Mesenchymal stem cell (in vitro differentiated cells and primary cell): ENCODE results near the gene SOX6.
A peak's percentile ranks its signal among the peaks of the same experiment; 100 is the strongest.

Experiments used
- DNase-seq: peaks from one replicate; pipeline ENCODE4 v3.0.0-alpha.2; 2013
- H2AFZ ChIP-seq: one replicate; pipeline ENCODE4 v1.6.1; 2013; ENCODE audit warnings: low read depth, mild to moderate bottlenecking, control low read depth, inconsistent platforms, low read length, moderate library complexity
- H2AK5ac ChIP-seq: 2 replicates; pipeline ENCODE4 v1.6.1; 2013; ENCODE audit warnings: low read length, moderate library complexity, mild to moderate bottlenecking, inconsistent platforms; ENCODE audit not compliant: severe bottlenecking
- H2BK120ac ChIP-seq: one replicate; pipeline ENCODE4 v1.6.1; 2013; ENCODE audit warnings: low read depth, mild to moderate bottlenecking, inconsistent platforms, low read length, moderate library complexity
- H2BK12ac ChIP-seq, 2 experiments: one replicate each; pipeline ENCODE4 v1.6.1; 2013; ENCODE audit warnings: inconsistent platforms in 2 of 2, low read length in 2 of 2, mild to moderate bottlenecking in 2 of 2, moderate library complexity in 2 of 2, control low read depth in 1 of 2
- H2BK15ac ChIP-seq: one replicate; pipeline ENCODE4 v1.6.1; 2013; ENCODE audit warnings: mild to moderate bottlenecking, low read depth, inconsistent platforms; ENCODE audit not compliant: poor library complexity, severe bottlenecking
- H2BK5ac ChIP-seq: 2 replicates; pipeline ENCODE4 v1.6.1; 2013; ENCODE audit warnings: low read depth, mild to moderate bottlenecking, low read length, control low read depth, inconsistent platforms; ENCODE audit not compliant: poor library complexity, severe bottlenecking
- H3K14ac ChIP-seq, 2 experiments: one replicate each; pipeline ENCODE4 v1.6.1; 2013; ENCODE audit warnings: inconsistent platforms in 2 of 2, low read length in 2 of 2, control low read depth in 1 of 2, mild to moderate bottlenecking in 1 of 2, moderate library complexity in 1 of 2
- H3K18ac ChIP-seq, 2 experiments: one replicate each; pipeline ENCODE4 v1.6.1; 2013; ENCODE audit warnings: inconsistent platforms in 2 of 2, low read length in 2 of 2, control low read depth in 1 of 2, low read depth in 1 of 2, mild to moderate bottlenecking in 1 of 2
- H3K23ac ChIP-seq, 2 experiments: one replicate each; pipeline ENCODE4 v1.6.1; 2013; ENCODE audit warnings: inconsistent platforms in 2 of 2, low read length in 2 of 2, mild to moderate bottlenecking in 2 of 2, moderate library complexity in 2 of 2, control low read depth in 1 of 2
- H3K27ac ChIP-seq: 2 replicates; pipeline ENCODE4 v1.5.1; 2013; ENCODE audit warnings: mild to moderate bottlenecking, moderate library complexity, low read length, control low read depth, inconsistent platforms; ENCODE audit not compliant: poor library complexity, severe bottlenecking
- H3K27me3 ChIP-seq, 2 experiments: 2 replicates each; pipeline versions ENCODE4 v1.6.1 to v1.7.0; 2013; ENCODE audit warnings: low read length in 2 of 2, mild to moderate bottlenecking in 2 of 2, moderate library complexity in 2 of 2, control low read depth in 1 of 2, inconsistent platforms in 1 of 2; ENCODE audit not compliant: control insufficient read depth in 1 of 2, insufficient read depth in 1 of 2
- H3K36me3 ChIP-seq, 2 experiments: 2 replicates each; pipeline versions ENCODE4 v1.6.1 to v1.7.0; 2013; ENCODE audit warnings: low read length in 2 of 2, control low read depth in 1 of 2, inconsistent platforms in 1 of 2, low read depth in 1 of 2, mild to moderate bottlenecking in 1 of 2; ENCODE audit not compliant: insufficient read depth in 2 of 2, control insufficient read depth in 1 of 2
- H3K4ac ChIP-seq, 2 experiments: one replicate each; pipeline ENCODE4 v1.6.1; 2013; ENCODE audit warnings: inconsistent platforms in 2 of 2, low read length in 2 of 2, mild to moderate bottlenecking in 2 of 2, moderate library complexity in 2 of 2, control low read depth in 1 of 2, low read depth in 1 of 2
- H3K4me1 ChIP-seq: 2 replicates; pipeline ENCODE4 v1.6.1; 2013; ENCODE audit warnings: low read depth, low read length, control low read depth; ENCODE audit not compliant: control insufficient read depth, insufficient read depth
- H3K4me2 ChIP-seq: 2 replicates; pipeline ENCODE4 v1.6.1; 2013; ENCODE audit warnings: low read length, mild to moderate bottlenecking, inconsistent platforms; ENCODE audit not compliant: poor library complexity, severe bottlenecking
- H3K4me3 ChIP-seq, 2 experiments: 2 replicates each; pipeline versions ENCODE4 v1.5.1 to v1.7.0; 2013; ENCODE audit warnings: low read length in 2 of 2, mild to moderate bottlenecking in 2 of 2, control low read depth in 1 of 2, low read depth in 1 of 2; ENCODE audit not compliant: insufficient read depth in 1 of 2
- H3K79me1 ChIP-seq: replicated peaks from 2 replicates; pipeline ENCODE4 v1.6.1; 2013; ENCODE audit warnings: mild to moderate bottlenecking, control low read depth, low read length, inconsistent platforms; ENCODE audit not compliant: poor library complexity, severe bottlenecking
- H3K9ac ChIP-seq: 2 replicates; pipeline ENCODE4 v1.7.0; 2013; ENCODE audit warnings: mild to moderate bottlenecking, low read length, moderate library complexity
- H3K9me3 ChIP-seq: 2 replicates; pipeline ENCODE4 v1.7.0; 2013; ENCODE audit warnings: mild to moderate bottlenecking, low read length; ENCODE audit not compliant: control insufficient read depth
- H4K8ac ChIP-seq: one replicate; pipeline ENCODE4 v1.6.1; 2013; ENCODE audit warnings: inconsistent platforms, mild to moderate bottlenecking, low read length, moderate library complexity
- H4K91ac ChIP-seq: one replicate; pipeline ENCODE4 v1.6.1; 2013; ENCODE audit warnings: mild to moderate bottlenecking, low read length, inconsistent platforms
- WGBS: methylation state at CpG from one replicate; pipeline ENCODE4 v1.1.7; 2013; ENCODE audit warnings: mixed read lengths; 5-methylcytosine and 5-hydroxymethylcytosine counted together

SOX6 gene

GRCh38 chr11:15993345-15993744 lies 363.0 kb downstream of the SOX6 start:
- H3K36me3 ChIP-seq = peaks cover 0 to 5% of the 10 kb centered on the region in 2 experiments
- H2BK5ac ChIP-seq = no peak overlapping the region
- H3K23ac ChIP-seq = no peak overlapping the region
- no peak overlapping the region for H3K4ac ChIP-seq
- no peak overlapping the region for H3K4me3 ChIP-seq
- WGBS = 79% methylated on average over 4 of the region's 4 CpGs
- H3K9ac ChIP-seq = no peak overlapping the region
- no peaks in the 10 kb centered on the region for H3K9me3 ChIP-seq
- no peak overlapping the region for H3K14ac ChIP-seq
- no peak overlapping the region for H2BK15ac ChIP-seq
- H4K8ac ChIP-seq = no peak overlapping the region
- no peak overlapping the region for H3K4me2 ChIP-seq
- H3K4me1 ChIP-seq = no peaks in the 10 kb centered on the region
- H3K79me1 ChIP-seq = no peaks in the 10 kb centered on the region
- no peak overlapping the region for H3K18ac ChIP-seq
- no peak overlapping the region for H2BK12ac ChIP-seq
- no peak for DNase-seq
- no peaks in the 10 kb centered on the region for H3K27me3 ChIP-seq
- H2AK5ac ChIP-seq = no peak overlapping the region
- H4K91ac ChIP-seq = no peak overlapping the region
- H3K27ac ChIP-seq = no peak overlapping the region
- no peak overlapping the region for H2AFZ ChIP-seq
- no peak overlapping the region for H2BK120ac ChIP-seq

GRCh38 chr11:15991215-15991614 lies 365.1 kb downstream of the SOX6 start:
- H2BK15ac ChIP-seq = no peak overlapping the region
- H3K9ac ChIP-seq = no peak overlapping the region
- H3K4me1 ChIP-seq = no peaks in the 10 kb centered on the region
- no peak overlapping the region for H3K27ac ChIP-seq
- H2AFZ ChIP-seq = no peak overlapping the region
- H3K23ac ChIP-seq = no peak overlapping the region
- no peaks in the 10 kb centered on the region for H3K9me3 ChIP-seq
- no peak overlapping the region for H3K4me3 ChIP-seq
- H2BK120ac ChIP-seq = no peak overlapping the region
- H4K91ac ChIP-seq = no peak overlapping the region
- H4K8ac ChIP-seq = no peak overlapping the region
- H3K4ac ChIP-seq = no peak overlapping the region
- no peak overlapping the region for H3K4me2 ChIP-seq
- no peak overlapping the region for H2BK12ac ChIP-seq
- H3K36me3 ChIP-seq = peaks cover 0 to 5% of the 10 kb centered on the region in 2 experiments
- H2AK5ac ChIP-seq = no peak overlapping the region
- DNase-seq = no peak
- WGBS = 93% methylated on average over 3 of the region's 3 CpGs
- H2BK5ac ChIP-seq = no peak overlapping the region
- no peaks in the 10 kb centered on the region for H3K79me1 ChIP-seq
- no peak overlapping the region for H3K18ac ChIP-seq
- no peak overlapping the region for H3K14ac ChIP-seq
- no peaks in the 10 kb centered on the region for H3K27me3 ChIP-seq

DNA sequence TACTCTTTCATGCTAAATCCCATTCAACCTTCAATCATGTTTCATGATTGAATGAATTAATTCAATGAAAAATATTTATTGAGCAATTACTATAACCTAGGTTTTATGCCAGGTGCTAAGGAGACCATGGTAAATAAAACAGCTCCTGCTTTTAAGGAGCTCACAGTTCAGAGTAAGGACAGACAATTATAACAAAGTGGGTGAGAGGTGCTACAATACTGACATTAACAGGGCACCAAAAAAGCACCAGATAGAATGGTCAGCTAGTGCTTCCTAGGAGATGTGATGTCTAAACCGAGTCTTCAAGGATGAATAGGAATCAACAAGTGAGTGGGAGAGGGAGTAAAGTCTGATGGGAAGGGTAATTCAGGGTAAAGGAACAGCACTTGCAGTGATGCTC lies 366.7 kb downstream of the SOX6 start:
- no peak overlapping the region for H2BK12ac ChIP-seq
- no peak overlapping the region for H3K4me3 ChIP-seq
- H3K9me3 ChIP-seq = no peaks in the 10 kb centered on the region
- H3K27ac ChIP-seq = no peak overlapping the region
- no peak overlapping the region for H3K4ac ChIP-seq
- H3K9ac ChIP-seq = no peak overlapping the region
- DNase-seq = no peak
- no peak overlapping the region for H4K8ac ChIP-seq
- H3K27me3 ChIP-seq = no peaks in the 10 kb centered on the region
- no peak overlapping the region for H2AK5ac ChIP-seq
- peak overlapping the region in 1 of 2 experiments; percentile 24 for H3K18ac ChIP-seq
- H3K4me2 ChIP-seq = no peak overlapping the region
- H3K36me3 ChIP-seq = peaks cover 0 to 9% of the 10 kb centered on the region in 2 experiments
- H4K91ac ChIP-seq = no peak overlapping the region
- H2BK5ac ChIP-seq = no peak overlapping the region
- H3K23ac ChIP-seq = no peak overlapping the region
- WGBS = 90% methylated on average over 1 of the region's 1 CpG
- no peak overlapping the region for H2BK15ac ChIP-seq
- no peak overlapping the region for H2BK120ac ChIP-seq
- no peak overlapping the region for H2AFZ ChIP-seq
- H3K14ac ChIP-seq = no peak overlapping the region
- H3K79me1 ChIP-seq = no peaks in the 10 kb centered on the region
- H3K4me1 ChIP-seq = no peaks in the 10 kb centered on the region

DNA sequence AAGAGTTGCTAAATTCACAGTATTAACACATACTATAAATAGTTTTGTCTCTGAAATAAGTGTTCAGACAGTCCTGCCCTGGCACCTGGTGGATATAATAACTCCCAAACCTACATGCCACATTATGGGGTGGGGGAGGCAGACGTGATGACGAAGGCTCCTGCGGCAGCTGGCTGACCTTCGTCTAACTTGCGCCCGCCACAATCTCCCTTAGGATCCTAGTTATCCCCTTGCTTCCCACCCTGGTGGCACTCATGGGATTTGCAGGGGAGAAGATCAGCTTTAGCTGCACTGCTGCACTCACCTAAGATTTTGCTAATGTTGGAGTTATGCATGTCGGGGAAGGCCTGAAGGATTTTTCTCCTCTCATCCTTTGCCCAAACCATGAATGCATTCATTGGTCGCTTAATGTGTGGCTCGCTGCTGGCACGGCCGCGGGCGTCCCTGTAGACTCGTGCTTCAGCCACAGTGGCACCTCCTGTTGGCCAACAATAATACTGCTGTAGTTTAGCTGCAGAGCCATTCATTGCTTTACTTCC lies 367.6 kb downstream of the SOX6 start:
- Histone ChIP-seq H2AFZ (no peak overlapping the region), H3K79me1 (no peaks in the 10 kb centered on the region), H3K4me2 (no peak overlapping the region), H3K9ac (peak overlapping the region; percentile 4), H3K4ac (no peak overlapping the region), H3K4me3 (no peak overlapping the region), H3K14ac (no peak overlapping the region), H3K4me1 (no peaks in the 10 kb centered on the region), H2BK12ac (peak overlapping the region in 1 of 2 experiments; percentile 45), H3K27me3 (no peaks in the 10 kb centered on the region), H4K8ac (no peak overlapping the region), H3K27ac (no peak overlapping the region), H3K18ac (peak overlapping the region in 1 of 2 experiments; percentile 34), H3K23ac (no peak overlapping the region), H4K91ac (no peak overlapping the region), H2BK5ac (no peak overlapping the region), H3K9me3 (no peaks in the 10 kb centered on the region), H2BK15ac (no peak overlapping the region), H2BK120ac (no peak overlapping the region), H2AK5ac (no peak overlapping the region), H3K36me3 (peaks cover 0 to 9% of the 10 kb centered on the region in 2 experiments)
- DNase-seq = no peak
- WGBS = 65% methylated on average over 14 of the region's 14 CpGs
